ENCODE measurements around the gene ARL4C.

GRCh38 chr2:234448506-234449184 lies 48.2 kb downstream of the ARL4C start:
- TF ChIP-seq, protein P1, sequence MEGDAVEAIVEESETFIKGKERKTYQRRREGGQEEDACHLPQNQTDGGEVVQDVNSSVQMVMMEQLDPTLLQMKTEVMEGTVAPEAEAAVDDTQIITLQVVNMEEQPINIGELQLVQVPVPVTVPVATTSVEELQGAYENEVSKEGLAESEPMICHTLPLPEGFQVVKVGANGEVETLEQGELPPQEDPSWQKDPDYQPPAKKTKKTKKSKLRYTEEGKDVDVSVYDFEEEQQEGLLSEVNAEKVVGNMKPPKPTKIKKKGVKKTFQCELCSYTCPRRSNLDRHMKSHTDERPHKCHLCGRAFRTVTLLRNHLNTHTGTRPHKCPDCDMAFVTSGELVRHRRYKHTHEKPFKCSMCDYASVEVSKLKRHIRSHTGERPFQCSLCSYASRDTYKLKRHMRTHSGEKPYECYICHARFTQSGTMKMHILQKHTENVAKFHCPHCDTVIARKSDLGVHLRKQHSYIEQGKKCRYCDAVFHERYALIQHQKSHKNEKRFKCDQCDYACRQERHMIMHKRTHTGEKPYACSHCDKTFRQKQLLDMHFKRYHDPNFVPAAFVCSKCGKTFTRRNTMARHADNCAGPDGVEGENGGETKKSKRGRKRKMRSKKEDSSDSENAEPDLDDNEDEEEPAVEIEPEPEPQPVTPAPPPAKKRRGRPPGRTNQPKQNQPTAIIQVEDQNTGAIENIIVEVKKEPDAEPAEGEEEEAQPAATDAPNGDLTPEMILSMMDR (IDR thresholded peaks at IDR 0.05; ENCODE audit: insufficient read depth, low read length, poor library complexity, severe bottlenecking) = no peak
- no peak for TF ChIP-seq EZH2phosphoT487 (conservative IDR thresholded peaks at IDR 0.05; ENCODE audit: low read length)

Measured in SU-DHL-6 (cell line).